Skin of body (tissue), 2 donors: Measurements from ENCODE around the gene DLEC1. TPM values are rescaled to one million over a fixed set of nuclear protein-coding genes. Genes with fewer than 3 reads are reported as not detected.

Source experiments
- small RNA-seq: library from RNA; depleted of rRNA; stranded (forward); fragments of <200 nt; gene quantifications from one replicate; pipeline ENCODE3, GENCODE V24; 2014; ENCODE audit warnings: low replicate concordance
- total RNA-seq: library from RNA; depleted of rRNA; stranded (reverse); fragments of >200 nt; gene quantifications from one replicate; pipeline ENCODE4 v1.2.3, GENCODE V29; 2014

DLEC1 gene
- total RNA-seq, 1 donor from 2014 or later: 0.49 TPM

Small RNA genes lying within 50 kb of the gene (small RNA-seq; reads per million reads assigned to genes)
- not detected for gene RF00019

Other genes with a start within 250 kb of the DLEC1 start
- gene CTDSPL, start 177.3 kb upstream of the DLEC1 start, total RNA-seq: 39.3 TPM
- 15.4 TPM for gene VILL, start 48.4 kb upstream of the DLEC1 start, total RNA-seq
- gene PLCD1, start 9.6 kb upstream of the DLEC1 start, total RNA-seq: 26.2 TPM
- 47.8 TPM for gene ACAA1, start 97.9 kb downstream of the DLEC1 start, total RNA-seq
- 10.5 TPM for gene MYD88, start 99.5 kb downstream of the DLEC1 start, total RNA-seq
- 41.1 TPM for gene OXSR1, start 126.3 kb downstream of the DLEC1 start, total RNA-seq
- 0.30 TPM for gene SLC22A13, start 226.6 kb downstream of the DLEC1 start, total RNA-seq
- 0.30 TPM for gene SLC22A14, start 243.1 kb downstream of the DLEC1 start, total RNA-seq